T-helper 17 cell (primary cell): ENCODE results near the gene ATP6V0E2. TPM values are rescaled to one million over a fixed set of nuclear protein-coding genes. Genes with fewer than 3 reads are reported as not detected.
A peak's percentile ranks its signal among the peaks of the same experiment; 100 is the strongest.

Source experiments
- ATAC-seq: fragments of 150-1000 bp; cut with Tn5 transposase; 2 replicates; pipeline ENCODE4 v1.10.0; 2021; ENCODE audit warnings: mild to moderate bottlenecking, moderate library complexity
- DNase-seq, 3 donors: peaks; one replicate each; pipeline versions ENCODE4 v3.0.0 to v3.0.0-alpha.2; 2020 to 2021
- H3K9me3 ChIP-seq: one replicate; pipeline ENCODE4 v1.7.0; 2013; ENCODE audit warnings: low read length, mild to moderate bottlenecking; ENCODE audit not compliant: control insufficient read depth, poor library complexity, severe bottlenecking
- H3K27ac Mint-ChIP-seq: one replicate; pipeline ENCODE4 v1.8.0; 2022; ENCODE audit warnings: mild to moderate bottlenecking, moderate library complexity, mixed read lengths
- H3K27me3 Mint-ChIP-seq: one replicate; pipeline ENCODE4 v1.8.0; 2022; ENCODE audit warnings: mixed read lengths
- H3K36me3 Mint-ChIP-seq: one replicate; pipeline ENCODE4 v1.8.0; 2022; ENCODE audit warnings: low read depth, mixed read lengths
- H3K4me1 Mint-ChIP-seq: one replicate; pipeline ENCODE4 v1.8.0; 2022; ENCODE audit warnings: mild to moderate bottlenecking, mixed read lengths
- H3K4me3 Mint-ChIP-seq: one replicate; pipeline ENCODE4 v1.8.0; 2022; ENCODE audit warnings: mild to moderate bottlenecking, moderate library complexity, mixed read lengths
- total RNA-seq, 4 donors: library from RNA in 2 of 4; stranded (reverse) in 2 of 4; gene quantifications; one replicate each; pipeline ENCODE4 v1.2.3 and lab custom pipeline; 2022 to 2026

The ATP6V0E2 gene
- total RNA-seq, 2 donors from 2014 or later = 29.4 to 38.5 TPM

DNA sequence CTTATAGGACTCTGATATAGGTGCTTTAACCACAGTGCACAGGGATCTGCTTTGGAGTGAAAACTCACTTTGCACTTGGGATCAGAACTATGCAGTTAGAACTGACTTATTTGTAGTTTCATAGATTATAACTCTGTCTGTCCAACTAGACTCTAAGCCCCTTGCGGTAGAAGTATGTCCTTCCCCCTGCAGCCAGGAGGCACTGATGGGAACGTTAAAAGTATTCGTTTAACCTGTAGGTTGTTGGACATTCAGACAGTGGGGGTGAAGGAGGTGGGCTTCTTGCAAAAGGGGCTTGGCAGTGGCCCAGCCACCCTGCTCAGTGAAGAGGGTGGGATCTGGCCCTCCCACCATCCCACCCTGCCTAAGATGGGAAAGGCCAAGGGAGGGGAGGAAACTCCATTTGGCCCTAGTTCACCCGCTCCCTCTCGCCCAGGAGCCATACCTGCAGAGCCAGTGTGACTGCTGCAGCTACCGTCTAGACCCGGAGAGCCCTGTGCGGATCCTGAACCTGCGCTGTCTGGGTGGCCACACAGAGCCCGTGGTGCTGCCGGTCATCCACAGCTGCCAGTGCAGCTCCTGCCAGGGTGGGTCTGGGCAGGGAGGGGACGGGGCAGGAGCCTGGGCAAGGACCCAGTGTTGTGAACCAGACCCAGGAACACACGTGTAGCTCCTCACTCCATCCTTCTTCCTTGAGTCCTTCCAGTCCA lies 41.3 kb upstream of the ATP6V0E2 start:
- H3K27ac Mint-ChIP-seq = no peak overlapping the region

DNA sequence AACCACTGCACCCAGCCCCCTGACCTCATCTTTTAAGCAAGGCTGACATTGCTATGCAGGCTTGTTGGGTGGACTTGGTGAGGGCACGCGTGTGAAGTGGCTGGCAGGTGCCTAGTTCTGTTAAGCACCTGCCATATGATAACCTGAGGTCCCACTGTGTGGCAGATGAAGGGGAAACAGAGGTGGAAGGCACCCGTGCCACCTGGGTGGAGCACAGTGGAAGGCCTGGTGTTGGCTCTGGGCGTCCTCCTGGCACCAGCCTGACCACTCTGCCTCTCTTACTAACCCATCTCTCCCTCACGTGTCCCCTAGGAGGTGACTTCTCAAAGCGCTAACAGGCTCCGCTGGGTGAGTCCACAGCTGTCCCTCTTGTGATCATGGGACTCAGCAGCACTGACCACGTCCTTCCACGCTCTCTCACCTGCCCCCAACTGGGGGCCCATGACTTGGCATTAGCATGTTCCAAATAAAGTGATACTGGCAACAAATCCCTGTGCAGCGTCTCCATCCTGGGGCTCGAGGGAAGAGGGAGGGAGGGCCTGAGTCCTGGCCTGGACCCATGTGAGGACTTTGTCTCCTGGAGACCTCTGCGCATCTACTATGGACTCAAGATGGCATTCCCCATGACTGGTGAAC lies 40.2 kb upstream of the ATP6V0E2 start:
- no peak overlapping the region for H3K27ac Mint-ChIP-seq
- peaks cover 10% of the 10 kb centered on the region for H3K4me1 Mint-ChIP-seq
- no peak for DNase-seq
- no peak overlapping the region for H3K4me3 Mint-ChIP-seq
- ATAC-seq = no peak
- H3K27me3 Mint-ChIP-seq = peaks cover 34% of the 10 kb centered on the region
- no peaks in the 10 kb centered on the region for H3K9me3 ChIP-seq
- peaks cover 7% of the 10 kb centered on the region for H3K36me3 Mint-ChIP-seq

More for the DNA sequence above, 41.3 kb upstream of the ATP6V0E2 start:
- DNase-seq (no peak), ATAC-seq (no peak)
- H3K9me3 ChIP-seq = no peaks in the 10 kb centered on the region
- Mint-ChIP-seq H3K36me3 (peaks cover 7% of the 10 kb centered on the region), H3K4me1 (peaks cover 5% of the 10 kb centered on the region), H3K27me3 (peaks cover 34% of the 10 kb centered on the region), H3K4me3 (no peak overlapping the region)

- peaks cover 34% of the 10 kb centered on the region for H3K27me3 Mint-ChIP-seq
- peaks cover 7% of the 10 kb centered on the region for H3K36me3 Mint-ChIP-seq
- H3K4me1 Mint-ChIP-seq = peaks cover 19% of the 10 kb centered on the region
- H3K9me3 ChIP-seq = no peaks in the 10 kb centered on the region
- ATAC-seq = no peak
- no peak for DNase-seq
- peak overlapping the region; percentile 47 for H3K27ac Mint-ChIP-seq
- H3K4me3 Mint-ChIP-seq = no peak overlapping the region
Measured at GRCh38 chr7:149834601-149835000, 39.2 kb upstream of the ATP6V0E2 start.

DNA sequence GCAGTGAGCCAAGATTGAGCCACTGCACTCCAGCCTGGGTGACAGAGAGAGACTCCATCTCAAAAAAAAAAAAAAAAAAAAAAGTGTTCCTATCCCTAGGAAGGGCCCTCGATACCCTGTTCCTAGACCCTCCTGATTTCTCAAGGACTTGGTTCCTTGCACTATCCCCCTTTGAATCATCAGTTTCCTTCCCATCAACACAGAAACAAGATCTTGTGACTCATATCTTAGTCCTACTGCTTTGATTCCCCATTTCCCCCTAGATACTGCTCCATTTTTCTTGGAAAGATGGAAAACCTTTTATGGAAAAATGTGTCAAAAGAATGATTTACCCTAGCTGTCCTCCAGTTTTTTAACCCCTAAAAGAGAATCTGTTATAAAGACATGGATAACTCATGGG lies 37.3 kb upstream of the ATP6V0E2 start:
- Mint-ChIP-seq H3K27me3 (peaks cover 33% of the 10 kb centered on the region), H3K4me3 (no peak overlapping the region), H3K4me1 (peaks cover 27% of the 10 kb centered on the region), H3K36me3 (peaks cover 7% of the 10 kb centered on the region), H3K27ac (no peak overlapping the region)
- ATAC-seq = no peak
- DNase-seq = no peak
- no peaks in the 10 kb centered on the region for H3K9me3 ChIP-seq

GRCh38 chr7:149837564-149838223 lies 36.1 kb upstream of the ATP6V0E2 start:
- Mint-ChIP-seq H3K4me3 (peak overlapping the region; percentile 90), H3K27me3 (peaks cover 26% of the 10 kb centered on the region), H3K4me1 (peaks cover 35% of the 10 kb centered on the region), H3K27ac (peak overlapping the region; percentile 63), H3K36me3 (peaks cover 7% of the 10 kb centered on the region)
- DNase-seq (no peak), ATAC-seq (no peak)
- no peaks in the 10 kb centered on the region for H3K9me3 ChIP-seq

DNA sequence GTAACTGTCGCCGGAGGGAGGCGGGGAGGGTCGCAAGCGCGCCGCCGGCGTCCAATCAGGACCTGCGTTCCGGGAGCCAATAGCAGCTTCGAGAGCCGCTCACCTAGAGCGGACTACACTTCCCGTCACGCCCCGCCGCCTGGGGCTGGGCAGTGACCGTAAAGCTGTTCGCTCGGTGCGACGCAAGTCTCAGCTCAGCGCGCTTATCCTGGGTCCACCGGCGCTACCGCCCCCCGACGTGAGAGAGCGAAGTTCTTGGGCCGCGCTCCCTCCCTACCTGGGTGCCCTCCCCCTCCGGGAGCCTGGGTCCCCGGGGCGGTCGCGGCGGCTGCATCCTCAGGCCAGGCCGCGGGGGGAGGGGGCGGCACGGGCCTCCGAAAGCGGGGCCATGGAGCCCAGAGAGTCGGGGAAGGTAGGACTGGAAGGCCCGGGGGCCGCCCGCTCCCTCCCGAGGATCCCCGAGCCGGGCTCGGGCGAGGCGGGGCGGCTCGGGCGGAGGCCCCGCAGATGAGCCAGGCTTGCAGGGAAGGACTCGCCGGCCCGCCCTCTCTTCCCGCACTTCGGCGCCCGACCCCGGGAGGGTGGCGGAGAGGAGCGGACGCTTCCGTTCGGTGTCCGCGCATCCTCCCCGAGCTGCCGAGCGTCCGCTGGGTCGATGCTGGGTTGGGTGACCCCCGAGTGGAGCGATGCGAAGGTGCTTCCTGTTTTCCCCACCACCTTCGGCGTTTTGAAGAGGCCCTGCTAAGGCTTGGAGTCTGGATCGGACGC lies 35.4 kb upstream of the ATP6V0E2 start, which contains the start of gene ZNF862:
Gene ZNF862 (plus strand): TSS at position 152 of the 768 bp plus-strand sequence. CDS start 237 bp downstream, at position 389.
- ATAC-seq = peak; percentile 98
- Mint-ChIP-seq H3K4me1 (peaks cover 35% of the 10 kb centered on the region), H3K27me3 (peaks cover 19% of the 10 kb centered on the region), H3K4me3 (peak within 1 kb of the TSS; percentile 90), H3K36me3 (peaks cover 7% of the 10 kb centered on the region), H3K27ac (peak within 1 kb of the TSS; percentile 82)
- peak; percentile 92 to 94 (median 93) for DNase-seq
- H3K9me3 ChIP-seq = no peaks in the 10 kb centered on the region

- Mint-ChIP-seq H3K4me1 (peaks cover 35% of the 10 kb centered on the region), H3K36me3 (peaks cover 7% of the 10 kb centered on the region), H3K27ac (peak overlapping the region; percentile 82), H3K4me3 (peak overlapping the region; percentile 90), H3K27me3 (peaks cover 14% of the 10 kb centered on the region)
- H3K9me3 ChIP-seq = no peaks in the 10 kb centered on the region
- ATAC-seq = no peak
- no peak for DNase-seq
Measured at GRCh38 chr7:149838992-149839408, 34.8 kb upstream of the ATP6V0E2 start.

DNA sequence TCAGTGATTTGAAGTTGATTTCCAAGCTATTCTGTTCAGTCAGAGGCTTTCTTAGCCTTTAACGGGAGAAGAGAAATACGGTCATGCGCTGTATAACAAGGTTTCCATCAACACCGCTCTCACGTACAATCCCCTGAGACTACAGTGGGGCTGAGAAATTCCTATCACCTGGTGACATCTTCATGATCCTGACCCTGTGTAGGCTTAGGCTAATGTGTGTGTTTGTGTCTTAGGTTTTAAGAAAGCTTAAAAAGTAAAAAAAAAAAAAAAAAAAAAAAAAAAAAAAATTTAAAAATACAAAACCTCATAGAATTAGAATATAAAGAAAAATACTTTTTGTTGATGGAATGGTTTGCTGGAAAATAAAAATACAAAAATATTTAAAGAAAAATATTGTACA lies 33.8 kb upstream of the ATP6V0E2 start:
- ATAC-seq (no peak), DNase-seq (no peak)
- H3K27me3 Mint-ChIP-seq = peaks cover 4% of the 10 kb centered on the region
- H3K36me3 Mint-ChIP-seq = peaks cover 2% of the 10 kb centered on the region
- no peaks in the 10 kb centered on the region for H3K9me3 ChIP-seq
- no peak overlapping the region for H3K27ac Mint-ChIP-seq
- H3K4me3 Mint-ChIP-seq = no peak overlapping the region
- peaks cover 33% of the 10 kb centered on the region for H3K4me1 Mint-ChIP-seq

DNA sequence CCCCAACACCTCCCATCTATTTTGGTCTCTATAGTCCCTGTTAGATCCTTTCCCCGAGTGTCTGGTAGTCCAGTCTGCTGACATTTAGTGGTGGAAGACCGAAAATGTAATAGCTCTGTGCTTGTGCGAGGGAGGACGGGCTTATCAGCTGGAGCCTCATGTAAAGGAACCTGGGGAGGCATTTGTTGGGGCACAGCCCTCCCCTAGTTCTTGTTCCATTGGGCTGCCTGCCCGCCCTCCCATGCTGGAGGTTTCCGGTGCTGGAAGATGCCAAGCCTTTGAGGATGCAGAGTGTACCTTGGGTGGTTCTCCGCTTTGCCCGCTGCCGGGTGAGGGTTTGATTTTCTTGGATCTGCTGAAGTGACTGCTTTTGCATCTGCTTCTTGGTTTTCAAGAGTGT lies 30.2 kb upstream of the ATP6V0E2 start:
- ATAC-seq (no peak), DNase-seq (no peak)
- H3K27ac Mint-ChIP-seq = peak overlapping the region; percentile 27
- no peaks in the 10 kb centered on the region for H3K36me3 Mint-ChIP-seq
- peaks cover 32% of the 10 kb centered on the region for H3K4me1 Mint-ChIP-seq
- no peaks in the 10 kb centered on the region for H3K27me3 Mint-ChIP-seq
- H3K9me3 ChIP-seq = no peaks in the 10 kb centered on the region
- no peak overlapping the region for H3K4me3 Mint-ChIP-seq

DNA sequence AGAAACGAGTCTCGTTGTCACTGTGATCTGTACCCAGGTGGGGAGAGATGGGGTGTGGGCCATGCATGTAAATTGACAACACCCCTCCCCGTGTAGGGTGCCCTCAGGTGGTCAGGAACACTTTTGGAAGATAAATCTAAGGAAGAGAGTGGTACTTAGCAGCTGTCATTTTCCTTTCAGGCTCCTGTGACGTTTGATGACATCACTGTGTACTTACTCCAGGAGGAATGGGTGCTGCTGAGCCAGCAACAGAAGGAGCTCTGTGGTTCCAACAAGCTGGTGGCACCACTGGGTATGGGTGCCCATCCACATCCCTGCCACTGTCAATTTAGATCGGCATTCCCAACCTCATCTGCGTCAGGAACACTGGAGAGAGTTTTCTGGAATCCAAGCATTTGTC lies 29.3 kb upstream of the ATP6V0E2 start:
- no peaks in the 10 kb centered on the region for H3K36me3 Mint-ChIP-seq
- H3K27ac Mint-ChIP-seq = no peak overlapping the region
- no peak for ATAC-seq
- no peak for DNase-seq
- H3K4me1 Mint-ChIP-seq = peaks cover 26% of the 10 kb centered on the region
- H3K4me3 Mint-ChIP-seq = no peak overlapping the region
- H3K27me3 Mint-ChIP-seq = no peaks in the 10 kb centered on the region
- no peaks in the 10 kb centered on the region for H3K9me3 ChIP-seq

- no peak for ATAC-seq
- H3K4me3 Mint-ChIP-seq = no peak overlapping the region
- no peaks in the 10 kb centered on the region for H3K27me3 Mint-ChIP-seq
- peak overlapping the region; percentile 21 for H3K27ac Mint-ChIP-seq
- peaks cover 22% of the 10 kb centered on the region for H3K4me1 Mint-ChIP-seq
- no peaks in the 10 kb centered on the region for H3K36me3 Mint-ChIP-seq
- DNase-seq = no peak
- H3K9me3 ChIP-seq = no peaks in the 10 kb centered on the region
Measured at GRCh38 chr7:149845257-149845980, 28.4 kb upstream of the ATP6V0E2 start.

GRCh38 chr7:149846021-149846420 lies 27.7 kb upstream of the ATP6V0E2 start:
- Mint-ChIP-seq H3K4me3 (no peak overlapping the region), H3K36me3 (no peaks in the 10 kb centered on the region), H3K27me3 (no peaks in the 10 kb centered on the region), H3K27ac (no peak overlapping the region), H3K4me1 (peaks cover 19% of the 10 kb centered on the region)
- DNase-seq (no peak), ATAC-seq (no peak)
- no peaks in the 10 kb centered on the region for H3K9me3 ChIP-seq
